ENCODE measurements around the gene CENPM. TPM values are rescaled to one million over a fixed set of nuclear protein-coding genes. Genes with fewer than 3 reads are reported as not detected.

The CENPM gene
- total and polyA plus RNA-seq, 9 donors = 6.7 to 11.6 (median 8.9) TPM

DNA sequence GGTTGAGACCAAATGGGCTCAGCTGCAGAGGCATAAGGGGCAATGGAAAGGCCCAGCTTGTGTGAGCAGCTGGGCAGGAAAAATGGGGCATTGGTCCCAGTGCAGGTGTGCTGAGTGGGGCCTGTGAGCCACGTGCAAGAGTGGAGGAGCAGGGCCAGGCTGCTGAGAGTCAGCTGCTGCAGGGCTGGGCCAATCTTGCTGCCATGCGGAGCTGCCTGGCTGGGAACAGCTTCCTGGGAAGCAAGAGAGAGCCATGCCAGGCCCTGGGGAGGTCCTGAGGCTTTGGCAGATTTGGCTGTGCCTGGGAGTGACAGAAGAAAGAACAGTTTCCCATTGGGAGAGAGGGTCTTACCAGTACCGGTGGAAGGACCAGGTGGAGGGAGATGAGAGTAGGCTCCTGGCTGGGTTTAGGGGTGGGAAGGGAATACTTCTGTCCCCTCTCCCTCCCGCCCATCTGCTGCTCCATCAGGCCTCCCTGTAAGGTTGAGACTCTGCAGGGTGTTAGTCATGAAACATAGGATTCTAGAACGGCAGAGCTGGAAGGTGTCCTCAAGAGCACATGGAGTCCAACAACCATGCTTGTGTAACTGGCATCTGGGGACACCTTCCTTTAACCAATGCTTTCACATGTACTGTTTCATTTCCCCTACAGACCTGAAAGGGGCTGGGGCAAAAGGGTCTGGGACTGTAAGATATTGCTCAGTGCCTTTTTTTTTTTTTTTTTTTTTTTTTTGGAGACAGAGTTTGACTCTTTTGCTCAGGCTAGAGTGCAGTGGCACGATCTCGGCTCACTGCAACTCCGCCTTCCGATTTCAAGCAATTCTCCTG, 32.7 kb upstream of the CENPM start:
- DNase-seq = no peak
- WGBS (ENCODE audit: insufficient coverage) = 67% methylated on average over 7 of the region's 9 CpGs
- no peaks in the 10 kb centered on the region for H3K9me3 ChIP-seq (replicated peaks; ENCODE audit: control insufficient read depth, low read depth, low read length)
- H3K4me3 ChIP-seq (ENCODE audit: low read length) = no peak overlapping the region
- no peak overlapping the region for H3K27ac ChIP-seq (ENCODE audit: low read length)
- H3K4me1 ChIP-seq (ENCODE audit: control insufficient read depth, insufficient read depth, low read length) = peaks cover 9% of the 10 kb centered on the region
- peaks cover 42% of the 10 kb centered on the region for H3K27me3 ChIP-seq (ENCODE audit: control insufficient read depth, insufficient read depth, low read length)
- no peaks in the 10 kb centered on the region for H3K36me3 ChIP-seq (ENCODE audit: control insufficient read depth, insufficient read depth, low read length)

DNA sequence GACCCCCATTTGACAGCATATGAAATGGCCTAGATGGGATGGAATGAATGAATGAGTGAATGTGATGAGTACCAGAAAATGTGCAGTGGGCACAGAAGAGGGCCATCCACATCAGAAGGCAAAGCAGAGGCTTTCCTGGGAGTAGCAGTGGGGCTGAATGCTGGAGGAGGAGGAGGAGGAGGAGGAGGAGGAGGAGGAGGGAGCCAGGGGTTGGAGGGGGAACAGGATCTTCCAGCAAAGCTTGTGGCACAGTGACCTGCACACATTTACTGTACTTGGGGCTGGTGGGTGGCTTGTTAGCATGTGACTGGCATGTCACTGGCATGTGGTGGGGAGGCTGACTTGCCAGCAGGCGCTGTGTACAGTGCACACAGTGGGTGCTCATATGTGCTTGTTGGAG, 31.8 kb upstream of the CENPM start:
- no peaks in the 10 kb centered on the region for H3K36me3 ChIP-seq (ENCODE audit: control insufficient read depth, insufficient read depth, low read length)
- H3K27ac ChIP-seq (ENCODE audit: low read length) = no peak overlapping the region
- DNase-seq = no peak
- 100% methylated on average over 1 of the region's 1 CpG for WGBS (ENCODE audit: insufficient coverage)
- H3K9me3 ChIP-seq (replicated peaks; ENCODE audit: control insufficient read depth, low read depth, low read length) = no peaks in the 10 kb centered on the region
- H3K4me1 ChIP-seq (ENCODE audit: control insufficient read depth, insufficient read depth, low read length) = peaks cover 9% of the 10 kb centered on the region
- no peak overlapping the region for H3K4me3 ChIP-seq (ENCODE audit: low read length)
- H3K27me3 ChIP-seq (ENCODE audit: control insufficient read depth, insufficient read depth, low read length) = peaks cover 46% of the 10 kb centered on the region

DNA sequence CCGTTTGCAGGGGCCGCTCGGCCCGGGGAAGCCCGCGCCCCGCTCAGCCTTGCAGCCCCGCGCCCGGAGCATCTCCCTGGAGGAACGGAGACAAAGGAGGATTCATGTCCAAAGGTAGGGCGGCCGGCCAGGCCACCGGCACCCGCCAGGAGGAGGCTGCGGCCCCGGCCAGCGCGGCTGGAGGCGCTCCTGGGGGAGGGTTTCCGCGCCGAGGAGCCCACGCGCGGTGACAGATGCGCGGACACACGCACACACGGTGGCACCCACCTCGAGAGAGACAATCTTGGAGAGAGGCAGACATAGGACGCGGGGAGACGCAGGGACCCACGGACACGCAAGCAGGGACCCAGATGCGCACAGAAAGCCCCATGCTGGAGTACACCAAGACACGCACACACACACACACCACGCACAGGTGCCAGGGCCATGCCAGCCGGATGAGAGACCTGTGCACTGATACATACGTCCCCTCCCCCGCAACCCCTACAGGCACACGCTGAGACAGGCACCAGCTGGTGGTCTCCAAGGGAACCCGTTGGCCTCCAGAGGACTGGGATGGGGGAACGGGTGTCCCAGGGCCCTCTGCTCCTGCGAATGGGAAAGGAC, 30.1 kb upstream of the CENPM start:
- Histone ChIP-seq H3K9me3 (replicated peaks; ENCODE audit: control insufficient read depth, low read depth, low read length) (no peaks in the 10 kb centered on the region), H3K27me3 (ENCODE audit: control insufficient read depth, insufficient read depth, low read length) (peaks cover 57% of the 10 kb centered on the region), H3K36me3 (ENCODE audit: control insufficient read depth, insufficient read depth, low read length) (no peaks in the 10 kb centered on the region), H3K4me3 (ENCODE audit: low read length) (peak overlapping the region; percentile 24), H3K4me1 (ENCODE audit: control insufficient read depth, insufficient read depth, low read length) (peaks cover 9% of the 10 kb centered on the region), H3K27ac (ENCODE audit: low read length) (no peak overlapping the region)
- 2% methylated on average over 30 of the region's 46 CpGs for WGBS (ENCODE audit: insufficient coverage)
- DNase-seq = no peak

DNA sequence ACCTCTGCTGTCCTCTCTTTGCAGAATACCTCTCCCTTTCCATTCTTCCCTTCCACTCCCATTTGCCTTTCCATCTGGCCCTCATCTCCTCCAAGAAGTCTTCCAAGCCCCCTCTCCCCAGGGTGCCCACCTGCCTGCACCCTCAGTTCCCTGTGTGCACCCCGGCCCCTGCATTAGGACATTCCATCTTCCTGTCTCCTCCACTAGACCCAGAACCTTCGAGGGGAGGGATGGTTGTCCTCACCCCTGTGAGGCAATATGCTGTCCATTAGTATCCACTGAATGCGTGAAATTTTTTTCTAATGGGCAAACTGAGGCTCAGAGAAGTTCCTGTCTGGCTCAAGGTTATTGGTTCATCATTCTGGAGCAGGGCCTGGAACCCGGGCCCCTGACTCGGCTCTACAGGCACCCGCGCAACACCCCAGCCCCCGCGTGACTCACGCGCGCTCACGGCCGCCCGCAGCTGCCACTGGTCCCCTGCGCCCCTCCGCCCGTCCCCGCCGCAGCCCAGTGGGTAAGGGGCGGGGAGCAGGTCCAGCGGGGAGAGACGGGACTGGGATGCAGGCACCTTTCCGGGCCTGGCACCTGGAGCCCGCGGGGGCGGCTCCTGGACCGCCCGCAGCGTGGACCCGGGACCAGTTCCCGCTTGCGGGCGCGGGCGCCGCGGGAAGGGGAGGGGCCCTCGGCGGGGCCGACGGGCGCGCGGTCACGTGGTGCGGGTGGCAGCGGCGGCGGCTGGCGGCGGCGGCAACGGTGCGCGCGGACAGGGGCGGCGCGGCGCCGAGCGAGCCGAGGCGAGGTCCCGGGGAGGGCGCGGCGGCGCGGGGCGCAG, 29.3 kb upstream of the CENPM start:
- Histone ChIP-seq H3K27me3 (ENCODE audit: control insufficient read depth, insufficient read depth, low read length) (peaks cover 59% of the 10 kb centered on the region), H3K36me3 (ENCODE audit: control insufficient read depth, insufficient read depth, low read length) (no peaks in the 10 kb centered on the region), H3K27ac (ENCODE audit: low read length) (no peak overlapping the region), H3K4me1 (ENCODE audit: control insufficient read depth, insufficient read depth, low read length) (peaks cover 9% of the 10 kb centered on the region), H3K4me3 (ENCODE audit: low read length) (peak overlapping the region; percentile 33), H3K9me3 (replicated peaks; ENCODE audit: control insufficient read depth, low read depth, low read length) (no peaks in the 10 kb centered on the region)
- under 1% methylated on average over 63 of the region's 72 CpGs for WGBS (ENCODE audit: insufficient coverage)
- peak; percentile 24 for DNase-seq

DNA sequence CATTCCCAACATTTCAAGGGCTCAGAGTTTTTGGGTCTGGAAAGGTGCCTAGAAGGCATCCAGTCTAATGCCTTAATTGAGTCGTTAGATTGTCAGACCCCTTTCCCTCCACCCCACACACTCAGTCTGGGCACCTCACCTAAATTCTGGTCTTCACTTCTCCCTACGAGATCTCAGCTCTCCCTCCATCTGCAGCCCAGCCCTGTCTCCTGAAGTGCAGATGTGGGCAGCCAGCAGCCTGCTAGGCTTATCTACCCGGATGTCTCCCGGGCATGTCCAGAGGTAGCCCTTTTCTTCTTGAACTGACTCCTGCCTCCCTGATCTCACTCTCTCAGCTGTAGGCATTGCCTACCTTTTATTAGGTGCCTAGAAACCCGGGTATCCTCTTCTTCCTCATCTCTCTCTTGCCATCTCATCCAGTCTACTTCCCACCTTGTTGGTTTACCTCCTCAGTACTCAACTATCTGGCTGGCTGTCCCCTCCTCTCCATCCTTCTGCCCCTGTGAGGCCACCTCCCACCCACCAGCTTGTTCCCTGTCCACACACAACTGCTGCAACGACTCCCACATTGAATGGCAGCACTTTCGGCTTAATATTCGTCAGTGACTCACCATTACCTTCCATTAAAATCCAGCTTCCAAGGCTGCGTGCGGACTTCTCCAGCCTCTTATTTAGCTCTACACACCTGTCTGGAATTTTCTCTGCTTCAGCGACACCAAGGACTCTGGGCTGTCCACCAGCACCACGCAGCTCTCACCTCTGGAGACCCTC, 28.5 kb upstream of the CENPM start:
- no peak for DNase-seq
- WGBS (ENCODE audit: insufficient coverage) = 61% methylated on average over 11 of the region's 12 CpGs
- H3K4me3 ChIP-seq (ENCODE audit: low read length) = no peak overlapping the region
- H3K27ac ChIP-seq (ENCODE audit: low read length) = no peak overlapping the region
- H3K9me3 ChIP-seq (replicated peaks; ENCODE audit: control insufficient read depth, low read depth, low read length) = no peaks in the 10 kb centered on the region
- H3K27me3 ChIP-seq (ENCODE audit: control insufficient read depth, insufficient read depth, low read length) = peaks cover 57% of the 10 kb centered on the region
- no peaks in the 10 kb centered on the region for H3K36me3 ChIP-seq (ENCODE audit: control insufficient read depth, insufficient read depth, low read length)
- H3K4me1 ChIP-seq (ENCODE audit: control insufficient read depth, insufficient read depth, low read length) = peaks cover 9% of the 10 kb centered on the region

DNA sequence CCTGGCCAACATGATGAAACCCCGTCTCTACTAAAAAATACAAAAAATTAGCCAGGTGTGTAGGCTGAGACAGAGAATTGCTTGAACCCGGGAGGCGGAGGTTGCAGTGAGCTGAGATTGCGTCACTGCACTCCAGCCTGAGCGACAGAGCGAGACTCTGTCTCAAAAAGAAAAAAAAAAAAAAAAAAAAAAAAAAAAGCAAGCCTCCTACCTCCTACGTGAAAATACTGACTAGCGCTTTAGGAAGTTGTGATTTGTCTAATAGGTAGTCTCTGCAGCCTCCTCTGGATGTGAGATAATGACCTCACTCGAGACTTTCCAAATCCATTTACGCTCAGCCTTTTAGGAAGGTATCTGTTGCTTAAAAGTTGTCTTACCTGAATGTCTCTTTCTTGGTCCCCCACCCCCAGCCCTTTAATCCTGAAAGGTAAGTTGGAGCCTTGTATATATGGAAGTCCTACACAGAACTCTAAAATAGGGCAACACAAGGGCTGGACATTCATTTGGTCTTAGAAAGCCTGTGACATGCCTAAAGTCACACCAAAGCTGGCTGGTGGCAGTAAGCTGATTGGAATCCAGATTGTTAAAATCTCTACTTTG, 27.8 kb upstream of the CENPM start:
- H3K27me3 ChIP-seq (ENCODE audit: control insufficient read depth, insufficient read depth, low read length) = peaks cover 56% of the 10 kb centered on the region

DNA sequence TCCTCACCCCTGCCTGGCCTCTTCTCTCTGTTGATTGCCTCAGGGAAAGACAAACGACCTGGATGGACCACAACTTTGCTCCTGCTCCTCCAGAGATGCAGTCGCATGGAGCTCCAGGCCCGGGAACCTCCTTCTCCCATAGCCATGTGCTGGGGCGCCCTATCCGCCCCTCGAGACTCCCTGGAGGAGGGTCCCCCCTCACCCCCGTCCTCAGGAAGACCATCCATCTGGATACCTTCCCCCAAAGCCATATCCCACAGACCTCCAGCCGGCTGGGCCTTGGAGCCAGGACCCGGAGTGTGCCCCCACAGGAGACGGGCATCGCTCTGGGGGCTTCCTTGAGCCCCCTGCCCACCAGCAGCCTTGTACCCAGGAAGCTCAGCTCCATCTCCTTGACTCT, 24.5 kb upstream of the CENPM start:
- Histone ChIP-seq H3K4me1 (ENCODE audit: control insufficient read depth, insufficient read depth, low read length) (peaks cover 4% of the 10 kb centered on the region), H3K4me3 (ENCODE audit: low read length) (no peak overlapping the region), H3K9me3 (replicated peaks; ENCODE audit: control insufficient read depth, low read depth, low read length) (no peaks in the 10 kb centered on the region), H3K27me3 (ENCODE audit: control insufficient read depth, insufficient read depth, low read length) (peaks cover 34% of the 10 kb centered on the region), H3K36me3 (ENCODE audit: control insufficient read depth, insufficient read depth, low read length) (no peaks in the 10 kb centered on the region), H3K27ac (ENCODE audit: low read length) (no peak overlapping the region)
- no peak for DNase-seq
- WGBS (ENCODE audit: insufficient coverage) = 78% methylated on average over 11 of the region's 11 CpGs

More for the DNA sequence above, 27.8 kb upstream of the CENPM start:
- no peak for DNase-seq
- Histone ChIP-seq H3K4me1 (ENCODE audit: control insufficient read depth, insufficient read depth, low read length) (peaks cover 9% of the 10 kb centered on the region), H3K27ac (ENCODE audit: low read length) (no peak overlapping the region), H3K4me3 (ENCODE audit: low read length) (no peak overlapping the region), H3K36me3 (ENCODE audit: control insufficient read depth, insufficient read depth, low read length) (no peaks in the 10 kb centered on the region), H3K9me3 (replicated peaks; ENCODE audit: control insufficient read depth, low read depth, low read length) (no peaks in the 10 kb centered on the region)
- no CpG with 5 or more reads among the region's 10 CpGs for WGBS (ENCODE audit: insufficient coverage)

DNA sequence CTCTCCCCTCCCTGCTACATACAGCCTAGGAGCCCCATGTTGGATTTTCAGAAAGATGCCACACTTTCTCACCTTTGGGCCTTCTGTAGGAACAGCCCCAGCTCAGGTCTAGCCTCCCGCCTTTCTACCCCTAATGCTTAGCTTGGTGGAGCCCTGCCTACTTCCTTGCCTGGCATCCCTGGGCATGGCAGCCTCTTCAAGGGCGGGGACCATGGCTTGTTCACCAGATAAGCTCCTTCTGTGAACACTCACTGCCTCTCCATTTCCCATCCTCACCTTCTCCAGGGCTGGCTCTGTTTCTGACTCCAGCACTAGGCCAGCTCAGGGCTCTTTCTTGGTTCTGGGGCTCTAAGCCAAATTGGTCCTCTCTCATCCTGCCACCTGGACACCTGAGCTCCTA, 23.6 kb upstream of the CENPM start:
- Histone ChIP-seq H3K9me3 (replicated peaks; ENCODE audit: control insufficient read depth, low read depth, low read length) (no peaks in the 10 kb centered on the region), H3K36me3 (ENCODE audit: control insufficient read depth, insufficient read depth, low read length) (no peaks in the 10 kb centered on the region), H3K4me1 (ENCODE audit: control insufficient read depth, insufficient read depth, low read length) (no peaks in the 10 kb centered on the region), H3K27me3 (ENCODE audit: control insufficient read depth, insufficient read depth, low read length) (peaks cover 26% of the 10 kb centered on the region), H3K27ac (ENCODE audit: low read length) (no peak overlapping the region), H3K4me3 (ENCODE audit: low read length) (no peak overlapping the region)
- no peak for DNase-seq
- WGBS (ENCODE audit: insufficient coverage) = 92% methylated on average over 2 of the region's 2 CpGs

DNA sequence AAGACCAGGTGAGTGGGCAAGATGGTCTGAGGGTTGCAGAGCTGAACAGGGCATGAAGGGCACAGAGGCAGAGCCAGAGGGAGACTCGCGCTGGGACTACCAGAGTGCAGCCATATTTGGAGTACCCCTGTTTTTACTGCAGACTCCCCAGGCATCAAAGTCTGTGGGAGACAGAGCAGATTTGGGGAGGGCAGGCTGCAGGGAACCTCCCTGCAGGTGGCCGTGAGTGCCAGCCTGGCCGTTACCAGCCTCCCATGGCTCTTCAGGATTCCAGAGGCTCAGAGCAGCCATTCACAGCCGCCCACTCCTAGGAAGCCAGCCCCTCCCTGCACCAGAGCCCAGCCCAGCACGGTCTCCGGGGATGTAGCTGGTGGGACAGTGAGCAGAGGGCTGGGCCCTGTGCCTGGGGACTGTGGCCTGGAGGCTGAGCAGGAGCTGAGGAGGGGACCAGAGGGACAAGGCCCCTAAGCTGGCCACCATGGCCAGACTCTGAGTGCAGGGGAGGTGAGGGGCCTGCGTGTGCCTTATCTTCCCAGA, 22.2 kb upstream of the CENPM start, which contains the start of gene SEPTIN3:
Gene SEPTIN3, plus strand, starts transcription at position 334 of the 537 bp plus-strand sequence. CDS start 2,050 bp downstream, outside the sequence.
- DNase-seq = no peak
- H3K4me1 ChIP-seq (ENCODE audit: control insufficient read depth, insufficient read depth, low read length) = no peaks in the 10 kb centered on the region
- WGBS (ENCODE audit: insufficient coverage) = 46% methylated on average over 5 of the region's 8 CpGs

More for the DNA sequence above, 22.2 kb upstream of the CENPM start, which contains the start of gene SEPTIN3:
- peaks cover 16% of the 10 kb centered on the region for H3K27me3 ChIP-seq (ENCODE audit: control insufficient read depth, insufficient read depth, low read length)
- no peak within 1 kb of the TSS for H3K27ac ChIP-seq (ENCODE audit: low read length)
- no peaks in the 10 kb centered on the region for H3K9me3 ChIP-seq (replicated peaks; ENCODE audit: control insufficient read depth, low read depth, low read length)
- no peak within 1 kb of the TSS for H3K4me3 ChIP-seq (ENCODE audit: low read length)
- H3K36me3 ChIP-seq (ENCODE audit: control insufficient read depth, insufficient read depth, low read length) = no peaks in the 10 kb centered on the region
